Mammary epithelial cell (primary cell): ENCODE measurements around the gene SLC8A1.

Experiments
- CTCF ChIP-seq, 2 donors: IDR thresholded peaks in 1 of 2; conservative IDR thresholded peaks in 1 of 2; 2 replicates each; pipeline ENCODE4 v1.5.1; 2011 to 2012; ENCODE audit warnings: inconsistent platforms in 2 of 2, low read length in 2 of 2, mild to moderate bottlenecking in 2 of 2, control low read depth in 1 of 2, low read depth in 1 of 2; ENCODE audit not compliant: insufficient read depth in 1 of 2; ENCODE audit errors: extremely low read depth in 1 of 2
- EZH2 ChIP-seq: IDR thresholded peaks from 2 replicates; pipeline ENCODE4 v1.6.1; 2012; ENCODE audit warnings: low read length, inconsistent platforms, borderline replicate concordance

GRCh38 chr2:40129725-40130124 lies 322.2 kb downstream of the SLC8A1 start:
- no peak for TF ChIP-seq CTCF (conservative IDR thresholded peaks at IDR 0.05 in 1 of 2, IDR thresholded peaks at IDR 0.05 in 1 of 2; ENCODE audit: extremely low read depth in 1 of 2, insufficient read depth in 1 of 2, low read depth in 1 of 2, low read length in 2 of 2)
- TF ChIP-seq EZH2, result no peak
